NCI-H748 (cell line): Measurements from ENCODE around the gene DSCAML1.

Source experiments
- DNase-seq: peaks from one replicate; lab custom pipeline; 2025; ENCODE audit not compliant: unreplicated experiment; lab: John Stamatoyannopoulos, UW

Gene DSCAML1

DNA sequence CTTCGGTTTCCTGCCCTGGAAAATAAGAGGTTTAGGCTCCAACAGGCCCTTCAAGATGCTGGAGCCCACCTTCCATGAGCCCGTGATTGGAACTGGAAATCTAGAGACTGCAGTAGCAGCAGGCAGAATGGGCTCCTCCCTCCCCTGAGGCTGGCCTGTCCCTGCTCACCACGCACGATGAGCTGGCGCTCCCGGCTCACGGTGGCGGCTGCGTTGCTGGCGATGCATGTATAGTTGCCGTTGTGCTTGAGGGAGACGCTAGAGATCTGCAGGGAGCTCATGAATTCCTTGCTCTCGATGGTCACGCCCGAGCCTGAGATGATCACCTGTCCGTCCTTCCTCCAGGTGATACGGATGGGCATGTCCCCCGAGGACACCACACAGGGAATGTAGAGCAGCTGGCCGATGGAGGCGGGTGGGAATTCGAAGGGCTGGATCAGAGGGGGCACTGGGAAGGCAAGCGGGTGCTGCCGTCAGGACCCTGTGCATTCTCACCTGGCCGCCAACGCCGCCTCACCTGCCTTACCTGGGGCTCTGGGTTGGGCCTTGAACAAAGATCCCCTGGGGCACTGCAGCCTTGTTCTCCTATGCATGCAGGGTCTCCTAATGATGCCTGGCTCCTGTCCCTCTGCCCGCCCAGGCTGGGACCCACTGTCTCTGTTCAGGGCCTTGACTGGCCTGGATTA is 291.6 kb downstream of the DSCAML1 start:
- DNase-seq = peak; percentile 37

GRCh38 chr11:117502779-117503100 is 294.3 kb downstream of the DSCAML1 start:
- no peak for DNase-seq

DNA sequence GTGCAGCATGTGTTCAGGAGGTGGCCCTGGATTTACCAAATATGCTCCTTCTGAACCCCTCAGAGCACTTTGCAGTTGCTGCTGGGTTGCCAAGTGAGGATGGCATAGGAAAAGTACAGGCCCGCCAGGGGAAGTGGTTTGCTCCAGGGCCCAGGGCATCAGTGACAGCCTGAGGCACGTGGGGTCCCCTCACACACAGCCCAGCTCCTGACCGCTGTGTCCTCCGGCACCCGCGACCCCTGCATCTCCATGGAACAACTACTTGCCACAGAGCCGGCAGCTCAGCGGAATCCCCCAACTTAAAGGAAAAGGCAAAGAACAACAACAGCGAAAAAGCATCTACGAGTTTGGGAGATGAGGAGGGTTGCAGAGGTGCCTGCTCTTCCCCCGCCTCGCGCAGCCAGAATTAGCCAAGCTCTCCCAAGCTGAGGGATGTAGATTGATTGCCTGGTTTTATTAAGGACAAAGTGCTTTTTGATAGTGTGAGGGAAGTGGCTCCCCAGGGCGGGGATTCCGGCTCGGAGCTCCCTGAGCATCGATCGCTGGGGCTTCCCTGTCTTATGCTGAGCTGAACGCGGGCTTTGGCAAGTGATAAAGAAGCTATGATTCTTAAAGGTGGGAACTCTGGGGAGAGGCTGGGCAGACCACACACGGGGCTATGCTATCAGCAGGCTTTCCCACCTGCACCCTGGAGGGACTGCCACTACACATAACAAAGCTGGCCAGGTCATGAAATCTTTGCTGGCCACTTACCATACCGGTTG is 294.8 kb downstream of the DSCAML1 start:
- DNase-seq = no peak

GRCh38 chr11:117501237-117501898 is 295.6 kb downstream of the DSCAML1 start:
- DNase-seq = peak; percentile 95

GRCh38 chr11:117498791-117499190 is 298.2 kb downstream of the DSCAML1 start:
- DNase-seq = peak; percentile 90

GRCh38 chr11:117497206-117497951 is 299.6 kb downstream of the DSCAML1 start:
- peak; percentile 59 for DNase-seq

DNA sequence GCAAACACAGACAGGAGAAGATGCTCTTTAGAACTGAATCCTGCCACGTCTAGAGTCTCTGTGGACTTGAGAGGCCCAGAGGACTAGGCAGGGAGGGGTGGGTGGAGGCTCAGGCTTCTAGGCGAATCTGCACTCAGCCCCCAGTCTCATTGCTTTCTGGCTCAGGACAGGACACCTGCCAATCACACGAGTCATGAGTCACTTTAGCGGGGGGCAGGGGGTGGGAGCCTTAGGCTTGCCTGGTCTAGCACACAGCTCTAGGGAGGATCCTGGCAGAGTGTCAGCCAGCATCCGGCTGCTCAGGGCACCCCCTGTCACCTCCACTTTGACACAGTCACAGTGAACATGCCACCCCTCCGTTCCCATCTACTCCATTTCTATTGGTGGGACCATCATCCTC is 301.7 kb downstream of the DSCAML1 start:
- peak; percentile 44 for DNase-seq

DNA sequence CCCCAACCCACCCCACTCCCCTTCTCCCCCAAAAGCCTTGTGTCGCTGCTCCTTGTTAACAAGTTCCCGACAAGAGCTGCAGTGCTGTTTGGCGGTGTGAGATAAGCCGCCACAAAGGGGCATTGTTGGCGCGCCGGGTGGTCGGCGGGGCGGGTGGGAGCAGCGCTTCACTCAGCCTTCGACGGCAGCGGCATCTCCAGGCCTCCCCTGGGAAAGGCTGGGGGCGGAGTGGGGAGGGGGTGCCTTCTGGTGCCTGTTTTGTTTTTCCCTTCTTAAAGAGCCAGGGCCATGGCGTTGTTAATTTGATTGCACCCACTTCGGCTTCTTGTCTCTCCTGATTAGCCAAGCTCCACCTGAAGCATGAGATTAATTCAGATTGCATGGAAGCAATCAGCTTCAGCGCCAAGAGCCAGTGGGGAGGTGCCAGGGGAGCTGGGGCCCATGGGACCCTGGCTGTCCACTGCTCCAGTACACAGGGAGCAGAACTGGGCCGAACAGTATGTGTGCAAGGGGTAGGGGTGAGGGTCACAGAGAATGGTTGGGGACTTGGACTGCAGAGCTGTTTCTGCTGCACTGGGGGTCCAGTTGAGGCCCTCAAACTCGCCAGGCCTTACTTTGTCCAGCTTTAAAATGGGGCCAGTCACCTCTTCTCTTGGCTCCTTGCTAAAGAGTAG is 304.3 kb downstream of the DSCAML1 start:
- no peak for DNase-seq

DNA sequence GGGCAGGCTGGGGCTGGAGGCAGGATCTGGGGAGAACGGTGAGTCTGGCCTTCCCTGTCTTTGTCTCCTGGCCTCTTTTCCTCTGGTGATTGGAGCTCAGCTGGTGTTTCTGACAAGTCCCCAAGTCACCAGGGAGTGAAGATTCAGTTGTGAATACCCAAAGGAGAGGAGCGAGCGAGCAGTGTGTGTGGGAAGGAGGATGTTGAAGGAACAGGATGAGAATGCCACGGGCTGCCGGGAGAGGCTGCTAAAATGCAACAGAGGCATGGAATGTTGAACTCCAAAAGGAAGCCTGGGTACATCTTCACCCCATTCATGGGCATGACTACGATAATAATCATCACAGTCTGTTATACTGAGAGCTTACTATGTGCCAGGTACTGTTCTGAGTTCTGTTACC is 306.1 kb downstream of the DSCAML1 start:
- DNase-seq = no peak

DNA sequence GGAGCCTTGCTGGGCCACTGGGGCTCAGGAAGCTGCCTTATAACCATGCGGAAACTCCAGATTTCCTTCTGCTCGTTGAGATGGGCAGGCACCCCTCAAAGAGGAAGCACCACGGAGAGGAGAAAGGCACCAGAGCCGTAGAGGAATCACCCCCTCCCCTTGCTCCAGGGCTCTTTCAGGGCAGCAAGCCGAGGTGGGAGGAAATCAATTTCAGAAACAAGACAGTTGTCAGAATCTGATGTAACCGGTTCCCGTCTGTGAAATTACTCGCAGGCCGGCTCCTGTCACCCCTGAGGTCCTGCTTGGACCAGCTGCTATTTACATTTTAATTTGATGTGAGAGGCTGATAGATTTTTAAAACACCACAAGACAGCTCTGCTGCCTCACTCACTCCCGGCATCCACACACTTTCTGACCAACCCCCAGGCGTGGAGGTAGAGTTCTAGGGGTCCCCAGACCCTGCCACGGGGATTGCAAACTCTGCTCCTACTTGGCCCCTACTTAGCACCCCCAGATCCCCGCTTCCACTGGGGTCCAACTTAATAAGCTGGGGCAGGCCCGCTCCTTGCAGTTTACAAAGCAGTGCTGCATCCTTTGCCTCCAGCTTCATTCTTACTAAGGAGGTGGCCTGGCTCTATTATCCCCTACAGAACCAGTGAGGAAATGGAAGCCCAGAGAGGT is 306.9 kb downstream of the DSCAML1 start:
- no peak for DNase-seq

GRCh38 chr11:117488996-117489952 is 307.7 kb downstream of the DSCAML1 start:
- no peak for DNase-seq

DNA sequence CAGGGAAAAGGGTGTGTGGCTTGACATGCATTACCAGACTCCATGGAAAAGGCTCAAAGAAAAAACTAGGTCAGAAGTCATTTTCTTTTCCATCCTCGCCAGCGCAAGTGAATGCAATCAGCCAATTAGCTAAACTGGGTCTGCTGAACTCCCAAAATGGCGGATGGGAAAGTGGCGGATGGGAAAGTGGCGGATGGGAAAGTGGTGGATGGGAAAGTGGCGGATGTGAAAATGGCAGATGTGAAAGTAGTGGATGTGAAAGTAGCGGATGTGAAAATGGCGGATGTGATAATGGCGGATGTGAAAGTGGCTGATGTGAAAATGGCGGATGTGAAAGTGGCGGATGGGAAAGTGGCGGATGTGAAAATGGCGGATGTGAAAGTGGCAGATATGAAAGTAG is 311.0 kb downstream of the DSCAML1 start:
- no peak for DNase-seq

DNA sequence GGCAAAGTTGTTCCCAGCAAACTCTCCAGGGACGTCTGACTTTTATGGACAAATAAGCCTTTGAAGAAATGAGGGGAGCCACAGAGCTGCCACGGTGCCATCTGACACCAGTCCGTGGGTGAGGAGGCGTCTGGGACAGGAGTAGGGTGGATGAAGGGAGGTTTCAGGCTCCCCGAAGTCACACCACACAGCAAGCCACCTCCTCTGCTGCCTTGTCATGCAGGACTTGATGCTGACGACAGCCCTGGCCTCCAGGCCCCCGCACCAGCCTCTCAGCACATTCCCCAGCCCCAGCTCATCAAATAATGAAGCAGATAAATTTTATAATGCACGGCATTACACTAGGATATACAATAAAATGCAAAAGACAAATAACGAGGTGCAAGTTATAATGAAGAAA is 312.9 kb downstream of the DSCAML1 start:
- no peak for DNase-seq

DNA sequence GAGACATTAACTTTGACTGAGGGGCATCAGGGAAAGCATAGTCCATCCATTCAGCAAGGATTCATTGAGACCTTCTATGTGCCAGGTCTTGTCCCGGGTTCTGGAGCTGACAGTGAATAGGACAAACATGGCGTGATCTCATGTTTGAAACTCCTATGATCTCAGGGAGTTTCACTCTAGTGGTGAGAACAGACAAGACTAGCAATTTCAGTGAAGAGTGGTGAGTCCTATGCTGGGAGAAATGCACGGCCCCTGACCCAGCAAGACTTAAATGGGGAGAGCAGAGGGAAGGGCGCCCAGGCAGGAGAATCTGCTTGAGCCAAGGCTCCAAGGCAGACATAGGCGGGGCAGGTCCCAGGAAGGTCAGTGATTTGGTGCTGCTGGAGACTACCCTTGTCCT is 313.6 kb downstream of the DSCAML1 start:
- no peak for DNase-seq

DNA sequence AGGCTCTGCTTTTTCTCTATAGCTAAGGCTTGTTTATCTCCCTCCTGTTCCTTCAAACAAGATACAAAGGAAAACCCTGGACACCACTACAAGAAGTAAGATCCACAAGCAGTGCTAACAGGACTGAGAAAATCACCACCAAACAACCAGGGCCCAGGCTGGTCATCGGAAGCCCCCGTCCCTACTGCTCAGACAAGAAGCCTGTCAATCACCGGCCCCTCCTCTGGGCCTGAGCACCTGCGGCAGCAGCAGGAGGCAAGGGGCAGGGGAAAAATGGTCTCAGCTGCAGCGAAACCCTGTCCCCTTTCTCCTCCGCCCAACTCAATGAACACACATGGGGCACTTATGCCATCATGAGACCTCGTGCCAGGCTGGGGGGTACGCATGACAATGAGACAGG is 314.1 kb downstream of the DSCAML1 start:
- no peak for DNase-seq

GRCh38 chr11:117481885-117482284 is 315.1 kb downstream of the DSCAML1 start:
- DNase-seq = no peak

DNA sequence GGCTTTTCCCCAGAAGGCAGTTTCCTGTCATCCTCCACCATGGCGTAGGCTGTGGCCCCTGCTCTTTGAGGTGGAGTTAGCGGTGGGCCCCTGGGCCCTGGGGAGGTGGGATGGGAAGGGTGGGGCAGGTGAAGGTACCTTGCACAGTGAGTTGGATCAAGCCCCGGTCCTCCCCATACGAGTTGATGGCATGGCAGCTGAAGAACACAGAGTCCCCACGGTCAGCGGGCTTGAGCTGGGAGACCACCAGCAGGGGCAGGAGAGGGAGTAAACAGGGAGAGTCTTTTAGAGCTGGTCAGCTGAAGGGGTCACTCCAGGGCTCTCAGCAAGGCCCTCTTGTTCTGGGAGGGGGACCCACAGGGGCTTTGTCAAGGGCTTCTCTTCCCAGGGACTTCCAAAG is 316.0 kb downstream of the DSCAML1 start:
- no peak for DNase-seq

GRCh38 chr11:117480221-117480620 is 316.8 kb downstream of the DSCAML1 start:
- DNase-seq = no peak

- DNase-seq = no peak
Observed at GRCh38 chr11:117479372-117479771, 317.6 kb downstream of the DSCAML1 start.
